GM12878 (cell line): ENCODE results near the gene PCDHB12. TPM values are rescaled to one million over a fixed set of nuclear protein-coding genes. Genes with fewer than 3 reads are reported as not detected.

ENCODE experiments used
- ATAC-seq: fragments of 200-7000 bp; cut with Tn5 transposase; 3 replicates; pipeline ENCODE4 v1.9.1; 2020; ENCODE audit warnings: mild to moderate bottlenecking, moderate library complexity
- BruUV-seq: library from RNA; stranded (reverse); fragments of 400-500 nt; replicated peaks from 2 replicates; lab custom pipeline; 2021; lab: Mats Ljungman, UMichigan
- CTCF ChIA-PET: fragments of 300-600 bp; sonication (Branson Sonifier 250); formaldehyde crosslinking; extraction: SDS; loops from one replicate; lab custom pipeline; 2021; ENCODE audit warnings: inconsistent platforms; lab: Yijun Ruan, JAX
- POLR2A ChIA-PET: fragments of 350-600 bp; formaldehyde crosslinking; extraction: SDS; loops from one replicate; lab custom pipeline; 2021; ENCODE audit warnings: inconsistent platforms; lab: Charles Lee
- RAD21 ChIA-PET: fragments of 300-600 bp; sonication (Branson Sonifier 250); formaldehyde crosslinking; loops from one replicate; lab custom pipeline; 2023; ENCODE audit warnings: antibody characterized with exemption; ENCODE audit not compliant: unreplicated experiment; lab: Charles Lee
- SMC1A ChIA-PET: fragments of 300-600 bp; sonication (Branson Sonifier 250); formaldehyde crosslinking; loops from one replicate; lab custom pipeline; 2023; ENCODE audit not compliant: unreplicated experiment, uncharacterized antibody; lab: Charles Lee
- DNase-seq: peaks from one replicate; pipeline ENCODE4 v3.0.0-alpha.2; 2011; ENCODE audit warnings: low read depth, low spot score
- FAIRE-seq: peaks from 3 replicates; lab custom pipeline; 2011; peaks lifted over from hg19 to GRCh38; lab: Jason Lieb, UNC
- H2AFZ ChIP-seq: 2 replicates; pipeline ENCODE4 v1.6.0; 2011; ENCODE audit warnings: low read depth, low read length, control low read depth; ENCODE audit not compliant: control insufficient read depth
- H3K27ac ChIP-seq: 2 replicates; pipeline ENCODE4 v1.5.1; 2011; ENCODE audit warnings: control low read depth; ENCODE audit not compliant: control insufficient read depth, insufficient read depth
- H3K27me3 ChIP-seq, 2 experiments: replicated peaks in 1 of 2; 2 replicates each; pipeline versions ENCODE4 v1.6.0 to v1.6.1; 2011; ENCODE audit warnings: low read length in 1 of 2; ENCODE audit not compliant: control insufficient read depth in 2 of 2, insufficient read depth in 2 of 2
- H3K36me3 ChIP-seq, 2 experiments: 2 replicates each; pipeline ENCODE4 v1.5.1; 2011; ENCODE audit warnings: low read length in 1 of 2; ENCODE audit not compliant: control insufficient read depth in 2 of 2, insufficient read depth in 2 of 2
- H3K4me1 ChIP-seq: 2 replicates; pipeline ENCODE4 v1.6.1; 2011; ENCODE audit warnings: mild to moderate bottlenecking, low read length, moderate library complexity, mixed read lengths; ENCODE audit not compliant: control insufficient read depth, insufficient read depth
- H3K4me2 ChIP-seq: 2 replicates; pipeline ENCODE4 v1.6.0; 2011; ENCODE audit warnings: control low read depth; ENCODE audit not compliant: control insufficient read depth, insufficient read depth
- H3K4me3 ChIP-seq: fragments of 200-600 bp; sonication (generic); 2 replicates; pipeline ENCODE4 v1.5.1; 2016
- H3K79me2 ChIP-seq: 2 replicates; pipeline ENCODE4 v1.6.0; 2011; ENCODE audit warnings: low read length; ENCODE audit not compliant: control insufficient read depth, insufficient read depth
- H3K9ac ChIP-seq: 2 replicates; pipeline ENCODE4 v1.8.0; 2011; ENCODE audit warnings: low read length, control low read depth, mixed read lengths; ENCODE audit not compliant: control insufficient read depth, insufficient read depth
- H3K9me3 ChIP-seq: replicated peaks from 3 replicates; pipeline ENCODE4 v1.5.1; 2011; ENCODE audit warnings: mild to moderate bottlenecking, low read length; ENCODE audit not compliant: control insufficient read depth, insufficient read depth
- H4K20me1 ChIP-seq: 2 replicates; pipeline ENCODE4 v1.6.0; 2011; ENCODE audit not compliant: control insufficient read depth, insufficient read depth
- ATF3 ChIP-seq: IDR thresholded peaks from 2 replicates; pipeline ENCODE4 v1.6.1; 2011; ENCODE audit warnings: low read depth, mild to moderate bottlenecking, low read length, moderate library complexity, borderline replicate concordance; ENCODE audit errors: extremely low read depth
- ATF7 ChIP-seq: fragments of 450-650 bp; IDR thresholded peaks from 2 replicates; pipeline ENCODE4 v1.6.1; 2016; ENCODE audit warnings: low read depth, mild to moderate bottlenecking
- CBX3 ChIP-seq: fragments of 200-600 bp; sonication (generic); IDR thresholded peaks from 2 replicates; pipeline ENCODE4 v1.6.1; 2016; ENCODE audit warnings: low read depth, borderline replicate concordance
- CEBPB ChIP-seq, 2 experiments: fragments of 150-350 bp in 1 of 2; IDR thresholded peaks; 2 replicates each; pipeline ENCODE4 v1.6.1; 2012 to 2014; ENCODE audit warnings: low read depth in 2 of 2, low read length in 2 of 2, borderline replicate concordance in 1 of 2, inconsistent platforms in 1 of 2
- E2F4 ChIP-seq: IDR thresholded peaks from 2 replicates; pipeline ENCODE4 v1.6.1; 2012; ENCODE audit warnings: low read depth, low read length, improper control_type of control experiment
- EP300 ChIP-seq, 2 experiments: fragments of 150-350 bp in 1 of 2; IDR thresholded peaks; 2 replicates each; pipeline ENCODE4 v1.6.1; 2011 to 2012; ENCODE audit warnings: low read depth in 2 of 2, low read length in 2 of 2, borderline replicate concordance in 1 of 2, improper control_type of control experiment in 1 of 2, inconsistent platforms in 1 of 2; ENCODE audit not compliant: control insufficient read depth in 1 of 2
- EZH2 ChIP-seq: IDR thresholded peaks from 2 replicates; pipeline ENCODE4 v1.6.1; 2012; ENCODE audit warnings: low read depth, mild to moderate bottlenecking, control low read depth, inconsistent platforms, low read length, borderline replicate concordance; ENCODE audit not compliant: control insufficient read depth
- HSF1 ChIP-seq: fragments of 150-350 bp; IDR thresholded peaks from 2 replicates; pipeline ENCODE4 v1.6.1; 2014; ENCODE audit warnings: mild to moderate bottlenecking, low read depth, low read length
- IRF5 ChIP-seq: fragments of 450-650 bp; IDR thresholded peaks from 2 replicates; pipeline ENCODE4 v1.6.1; 2017; ENCODE audit warnings: borderline replicate concordance
- NKRF ChIP-seq: fragments of 450-650 bp; conservative IDR thresholded peaks from 2 replicates; pipeline ENCODE4 v1.6.1; 2017; ENCODE audit warnings: mild to moderate bottlenecking, moderate library complexity
- NRF1 ChIP-seq: conservative IDR thresholded peaks from 2 replicates; pipeline ENCODE4 v1.6.1; 2011; ENCODE audit warnings: mild to moderate bottlenecking, low read depth, low read length, improper control_type of control experiment
- RCOR1 ChIP-seq: conservative IDR thresholded peaks from 2 replicates; pipeline ENCODE4 v1.6.1; 2012; ENCODE audit warnings: low read depth, low read length, improper control_type of control experiment
- STAT1 ChIP-seq: fragments of 450-650 bp; conservative IDR thresholded peaks from 2 replicates; pipeline ENCODE4 v1.6.1; 2014; ENCODE audit warnings: antibody characterized with exemption, mild to moderate bottlenecking
- SUPT20H ChIP-seq: IDR thresholded peaks from 2 replicates; pipeline ENCODE4 v1.6.1; 2011; ENCODE audit warnings: low read depth, mild to moderate bottlenecking, low read length, moderate library complexity, borderline replicate concordance; ENCODE audit not compliant: control insufficient read depth
- WRNIP1 ChIP-seq: IDR thresholded peaks from 2 replicates; pipeline ENCODE4 v1.6.1; 2011; ENCODE audit warnings: low read depth, low read length, improper control_type of control experiment, borderline replicate concordance
- ZZZ3 ChIP-seq: IDR thresholded peaks from 2 replicates; pipeline ENCODE4 v1.6.1; 2011; ENCODE audit warnings: low read depth; ENCODE audit not compliant: control insufficient read depth, insufficient read length
- WGBS: methylation state at CpG from one replicate; pipeline ENCODE4 v1.1.6; 2016; ENCODE audit warnings: low lambda C conversion rate; ENCODE audit not compliant: insufficient replicate concordance, insufficient coverage; ENCODE audit errors: missing lambda C conversion rate; 5-methylcytosine and 5-hydroxymethylcytosine counted together
- in situ Hi-C: fragments of 300-500 bp; cut with MboI; formaldehyde crosslinking; loops from 9 replicates; pipeline ENCODE4 v1.14.3; 2018; ENCODE audit warnings: mixed read lengths
- intact Hi-C: fragments of 100-400 bp; cut with micrococcal nuclease; formaldehyde crosslinking; loops from one replicate; pipeline ENCODE4 v1.14.2; 2022; ENCODE audit not compliant: unreplicated experiment
- polyA plus RNA-seq, 11 experiments: library from polyadenylated mRNA; depleted of rRNA in 4 of 11; unstranded in 6 of 11; stranded (reverse) in 5 of 11; fragments of >200 nt; fragmentation: Nextera tagmentation in 4 of 11; fragmentation: Illumina TruSeq in 1 of 11; extraction: Ambion mirVana in 4 of 11; extraction: Trizol in 1 of 11; gene quantifications; 1 replicate in 1 of 11; 2 replicates in 10 of 11; pipeline versions ENCODE4 v1.2.1 to v1.2.3, GENCODE V29; 2011 to 2016; ENCODE audit warnings: inconsistent platforms in 2 of 11, missing spikeins in 2 of 11, low read depth in 1 of 11
- total RNA-seq, 4 experiments: library from RNA; depleted of rRNA in 3 of 4; stranded (reverse); fragments of >200 nt in 3 of 4; fragmentation: Illumina TruSeq in 1 of 4; extraction: Trizol in 1 of 4; gene quantifications; 2 replicates each; pipeline versions ENCODE4 v1.2.1 to v1.2.3, GENCODE V29; 2013 to 2021

PCDHB12 gene
- total and polyA plus RNA-seq, 10 of the 15 experiments (the other 5 are each of a cell fraction or from before 2014, with no cell fraction given) = 0.04 to 0.08 (median 0.04) TPM; not detected in 7

- WGBS = 47% methylated on average over 21 of the region's 21 CpGs
- CTCF ChIA-PET = no interaction called here
- TF ChIP-seq STAT1 (no peak), EP300 (IDR thresholded peaks at IDR 0.05; ENCODE audit: borderline replicate concordance in 1 of 2, control insufficient read depth in 1 of 2, low read depth in 2 of 2, low read length in 2 of 2) (no peak), RCOR1 (no peak), ZZZ3 (no peak), CBX3 (no peak), ATF7 (no peak), CEBPB (IDR thresholded peaks at IDR 0.05; ENCODE audit: borderline replicate concordance in 1 of 2, low read depth in 2 of 2, low read length in 2 of 2) (no peak), SUPT20H (no peak), ATF3 (no peak), IRF5 (no peak), HSF1 (no peak), E2F4 (no peak), WRNIP1 (no peak), EZH2 (no peak), NKRF (no peak), NRF1 (no peak)
Observed at GRCh38 chr5:141199359-141200235, 8.9 kb upstream of the PCDHB12 start, which contains the start of gene PCDHB11. PCDHB11 (plus strand) TSS chr5:141199627; CDS start chr5:141199775, 148 bp downstream.

More at GRCh38 chr5:141199359-141200235, 8.9 kb upstream of the PCDHB12 start, which contains the start of gene PCDHB11:
- DNase-seq (no peak), ATAC-seq (no peak), FAIRE-seq (no peak)
- Histone ChIP-seq H3K79me2 (no peaks in the 10 kb centered on the region), H3K27me3 (no peaks in the 10 kb centered on the region), H3K9me3 (no peaks in the 10 kb centered on the region), H3K9ac (no peak within 1 kb of the TSS), H3K27ac (no peak within 1 kb of the TSS), H4K20me1 (no peaks in the 10 kb centered on the region), H3K4me3 (no peak within 1 kb of the TSS), H2AFZ (no peak within 1 kb of the TSS), H3K4me1 (no peaks in the 10 kb centered on the region), H3K4me2 (no peak within 1 kb of the TSS), H3K36me3 (no peaks in the 10 kb centered on the region)
- in situ Hi-C loops (loop anchor here (25.0 kb wide), 1 partner anchor 363 kb away; no protein-coding TSS in a partner anchor), intact Hi-C loops (no loop called here)
- ChIA-PET POLR2A (no interaction called here), SMC1A (no interaction called here), RAD21 (no interaction called here)
- no TSS peak for BruUV-seq
